Measurements from ENCODE around the gene TEX2.
"Not testable (repeated sequence)": the region's sequence is repeated elsewhere in the genome, so short reads cannot be mapped to it uniquely, and the experiment has no call there.

The TEX2 gene

DNA sequence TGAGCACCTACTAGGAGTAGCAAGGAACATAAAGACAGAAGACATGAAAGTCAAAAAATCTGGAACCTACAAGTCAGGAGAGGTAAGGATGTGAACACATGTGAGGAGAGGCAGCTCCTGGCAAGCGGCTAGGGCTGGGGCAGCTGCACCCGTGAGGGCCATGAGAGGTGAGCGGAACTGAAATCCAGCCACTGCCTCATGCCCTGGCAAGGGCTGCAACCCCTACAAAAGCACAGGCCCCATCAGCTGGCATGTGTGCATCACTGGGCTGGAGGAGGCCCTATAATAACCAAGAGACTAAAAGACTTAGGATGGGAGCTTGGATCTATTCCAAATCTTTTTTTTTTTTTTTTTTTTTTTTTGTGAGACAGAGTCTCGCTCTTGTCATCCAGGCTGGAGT is 92.8 kb downstream of the TEX2 start:
- no peaks in the 10 kb centered on the region for H4K20me1 ChIP-seq (ENCODE audit: insufficient read depth, low read length)
- no peak overlapping the region for H3K4me2 ChIP-seq (ENCODE audit: low read length)
- TF ChIP-seq EZH2phosphoT487 (IDR thresholded peaks at IDR 0.05; ENCODE audit: low read depth): no peak
- TF ChIP-seq, protein P1, sequence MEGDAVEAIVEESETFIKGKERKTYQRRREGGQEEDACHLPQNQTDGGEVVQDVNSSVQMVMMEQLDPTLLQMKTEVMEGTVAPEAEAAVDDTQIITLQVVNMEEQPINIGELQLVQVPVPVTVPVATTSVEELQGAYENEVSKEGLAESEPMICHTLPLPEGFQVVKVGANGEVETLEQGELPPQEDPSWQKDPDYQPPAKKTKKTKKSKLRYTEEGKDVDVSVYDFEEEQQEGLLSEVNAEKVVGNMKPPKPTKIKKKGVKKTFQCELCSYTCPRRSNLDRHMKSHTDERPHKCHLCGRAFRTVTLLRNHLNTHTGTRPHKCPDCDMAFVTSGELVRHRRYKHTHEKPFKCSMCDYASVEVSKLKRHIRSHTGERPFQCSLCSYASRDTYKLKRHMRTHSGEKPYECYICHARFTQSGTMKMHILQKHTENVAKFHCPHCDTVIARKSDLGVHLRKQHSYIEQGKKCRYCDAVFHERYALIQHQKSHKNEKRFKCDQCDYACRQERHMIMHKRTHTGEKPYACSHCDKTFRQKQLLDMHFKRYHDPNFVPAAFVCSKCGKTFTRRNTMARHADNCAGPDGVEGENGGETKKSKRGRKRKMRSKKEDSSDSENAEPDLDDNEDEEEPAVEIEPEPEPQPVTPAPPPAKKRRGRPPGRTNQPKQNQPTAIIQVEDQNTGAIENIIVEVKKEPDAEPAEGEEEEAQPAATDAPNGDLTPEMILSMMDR (IDR thresholded peaks at IDR 0.05; ENCODE audit: low read depth, low read length): no peak
- H3K9me3 ChIP-seq (ENCODE audit: insufficient read depth, low read length): no peaks in the 10 kb centered on the region
- peaks cover 2% of the 10 kb centered on the region for H3K36me3 ChIP-seq (replicated peaks; ENCODE audit: low read depth, low read length)
- H3K9ac ChIP-seq (ENCODE audit: low read length): no peak overlapping the region
- H2AFZ ChIP-seq (ENCODE audit: low read depth, low read length): no peak overlapping the region
- no peak overlapping the region for H3K4me3 ChIP-seq (ENCODE audit: low read length)
- H3K79me2 ChIP-seq (ENCODE audit: low read length): no peaks in the 10 kb centered on the region
- no peaks in the 10 kb centered on the region for H3K27me3 ChIP-seq (ENCODE audit: low read depth, low read length)
- peaks cover 16% of the 10 kb centered on the region for H3K4me1 ChIP-seq (ENCODE audit: low read length)
- no peak overlapping the region for H3K27ac ChIP-seq (ENCODE audit: low read length)

DNA sequence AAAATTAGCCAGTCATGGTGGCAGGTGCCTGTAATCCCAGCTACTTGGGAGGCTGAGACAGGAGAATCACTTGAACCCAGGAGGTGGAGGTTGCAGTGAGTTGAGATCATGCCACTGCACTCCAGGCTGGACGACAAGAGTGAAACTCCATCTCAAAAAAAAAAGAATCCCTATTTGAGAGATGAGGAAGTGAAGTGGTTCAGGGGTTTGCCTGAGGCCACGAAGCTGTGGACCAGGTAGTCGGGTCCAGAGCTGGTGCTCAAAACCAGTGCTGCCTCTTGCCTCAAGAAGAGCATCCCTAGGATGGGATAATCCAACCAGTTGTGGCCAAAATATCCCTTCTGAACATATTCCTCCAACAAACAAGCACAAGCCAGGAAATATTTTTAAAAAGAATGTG is 95.4 kb downstream of the TEX2 start:
- H3K4me1 ChIP-seq (ENCODE audit: low read length): peaks cover 15% of the 10 kb centered on the region
- not testable (repeated sequence) for H3K9me3 ChIP-seq (ENCODE audit: insufficient read depth, low read length); H4K20me1 ChIP-seq (ENCODE audit: insufficient read depth, low read length); H3K27me3 ChIP-seq (ENCODE audit: low read depth, low read length); H2AFZ ChIP-seq (ENCODE audit: low read depth, low read length); H3K9ac ChIP-seq (ENCODE audit: low read length); H3K4me3 ChIP-seq (ENCODE audit: low read length); H3K36me3 ChIP-seq (replicated peaks; ENCODE audit: low read depth, low read length); H3K79me2 ChIP-seq (ENCODE audit: low read length); H3K27ac ChIP-seq (ENCODE audit: low read length)
- 0 out of 2 replicates have a peak overlapping the region, but pooled peaks have one; percentile 14 for H3K4me2 ChIP-seq (ENCODE audit: low read length)

DNA sequence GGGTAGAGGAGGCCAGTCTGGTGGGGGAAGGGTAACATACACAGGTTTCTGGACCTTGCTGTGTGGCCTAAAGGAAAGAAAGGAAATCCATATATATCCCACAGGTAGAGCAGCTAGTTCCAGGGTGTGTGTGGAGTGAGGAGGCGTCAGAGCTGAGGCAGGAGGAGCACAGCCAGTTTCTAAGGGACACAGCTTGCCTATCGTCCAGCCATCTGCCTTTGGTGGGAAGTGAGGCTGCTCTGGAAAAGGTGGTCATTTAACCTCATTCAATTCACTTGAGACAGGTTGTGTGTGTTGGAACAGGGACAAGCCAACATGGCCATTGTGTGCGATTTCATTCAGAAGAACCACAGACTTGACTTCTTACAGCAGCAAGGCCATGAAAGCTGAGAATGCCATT is 96.2 kb downstream of the TEX2 start:
- Histone ChIP-seq H3K27ac (ENCODE audit: low read length) (no peak overlapping the region), H3K36me3 (replicated peaks; ENCODE audit: low read depth, low read length) (peaks cover 2% of the 10 kb centered on the region), H3K4me3 (ENCODE audit: low read length) (no peak overlapping the region), H3K4me2 (ENCODE audit: low read length) (no peak overlapping the region), H3K27me3 (ENCODE audit: low read depth, low read length) (no peaks in the 10 kb centered on the region), H2AFZ (ENCODE audit: low read depth, low read length) (no peak overlapping the region), H3K9me3 (ENCODE audit: insufficient read depth, low read length) (no peaks in the 10 kb centered on the region), H4K20me1 (ENCODE audit: insufficient read depth, low read length) (no peaks in the 10 kb centered on the region), H3K4me1 (ENCODE audit: low read length) (peaks cover 15% of the 10 kb centered on the region), H3K9ac (ENCODE audit: low read length) (no peak overlapping the region), H3K79me2 (ENCODE audit: low read length) (no peaks in the 10 kb centered on the region)
- TF ChIP-seq EZH2phosphoT487 (IDR thresholded peaks at IDR 0.05; ENCODE audit: low read depth): no peak
- TF ChIP-seq, protein P1 (IDR thresholded peaks at IDR 0.05; ENCODE audit: low read depth, low read length): no peak

DNA sequence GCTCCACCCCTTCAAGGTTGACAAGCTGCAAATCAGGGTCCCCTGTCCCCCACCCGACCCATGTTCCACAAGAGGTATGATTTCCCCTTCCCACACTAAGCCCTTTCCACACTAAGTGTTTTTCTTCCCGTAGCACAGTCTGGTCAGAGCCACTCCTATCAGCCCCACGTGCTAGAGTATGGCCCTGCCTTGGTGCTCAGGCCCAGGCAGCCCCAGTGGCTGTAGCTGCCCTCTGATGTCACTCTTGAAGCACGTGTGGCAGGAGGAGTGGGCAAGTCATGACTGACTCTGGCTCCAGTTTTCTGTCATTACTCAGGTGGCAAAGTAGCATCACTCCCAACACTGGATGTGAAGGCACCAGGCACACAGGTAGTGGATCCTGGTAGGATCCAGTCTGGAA is 97.7 kb downstream of the TEX2 start:
- no peak overlapping the region for H3K4me3 ChIP-seq (ENCODE audit: low read length)
- H3K9me3 ChIP-seq (ENCODE audit: insufficient read depth, low read length): no peaks in the 10 kb centered on the region
- H3K4me2 ChIP-seq (ENCODE audit: low read length): no peak overlapping the region
- no peaks in the 10 kb centered on the region for H4K20me1 ChIP-seq (ENCODE audit: insufficient read depth, low read length)
- H3K9ac ChIP-seq (ENCODE audit: low read length): no peak overlapping the region
- H3K27ac ChIP-seq (ENCODE audit: low read length): no peak overlapping the region
- H2AFZ ChIP-seq (ENCODE audit: low read depth, low read length): no peak overlapping the region
- no peaks in the 10 kb centered on the region for H3K27me3 ChIP-seq (ENCODE audit: low read depth, low read length)
- no peak for TF ChIP-seq EZH2phosphoT487 (IDR thresholded peaks at IDR 0.05; ENCODE audit: low read depth)
- TF ChIP-seq, protein P1 (IDR thresholded peaks at IDR 0.05; ENCODE audit: low read depth, low read length): no peak
- no peaks in the 10 kb centered on the region for H3K79me2 ChIP-seq (ENCODE audit: low read length)
- peaks cover 2% of the 10 kb centered on the region for H3K36me3 ChIP-seq (replicated peaks; ENCODE audit: low read depth, low read length)
- peaks cover 15% of the 10 kb centered on the region for H3K4me1 ChIP-seq (ENCODE audit: low read length)

Measured in OCI-LY3 (cell line).